GM12865 (cell line): Measurements from ENCODE around the gene CDC123.
A peak's percentile ranks its signal among the peaks of the same experiment; 100 is the strongest.

Experiments
- DNase-seq: peaks from one replicate; pipeline ENCODE4 v3.0.0; 2010; ENCODE audit warnings: low read depth
- H3K4me3 ChIP-seq: 2 replicates; pipeline ENCODE4 v1.5.1; 2011; ENCODE audit warnings: mild to moderate bottlenecking, low read depth, low read length, control low read depth
- TF ChIP-seq, protein P1 (sequence below): IDR thresholded peaks from 2 replicates; pipeline ENCODE4 v1.5.1; 2011; ENCODE audit warnings: low read length, control low read depth, low read depth, inconsistent platforms; ENCODE audit not compliant: insufficient read depth; ENCODE audit errors: missing control alignments

CDC123 gene

GRCh38 chr10:12189426-12189825 is 6.6 kb upstream of the CDC123 start:
- TF ChIP-seq, protein P1, sequence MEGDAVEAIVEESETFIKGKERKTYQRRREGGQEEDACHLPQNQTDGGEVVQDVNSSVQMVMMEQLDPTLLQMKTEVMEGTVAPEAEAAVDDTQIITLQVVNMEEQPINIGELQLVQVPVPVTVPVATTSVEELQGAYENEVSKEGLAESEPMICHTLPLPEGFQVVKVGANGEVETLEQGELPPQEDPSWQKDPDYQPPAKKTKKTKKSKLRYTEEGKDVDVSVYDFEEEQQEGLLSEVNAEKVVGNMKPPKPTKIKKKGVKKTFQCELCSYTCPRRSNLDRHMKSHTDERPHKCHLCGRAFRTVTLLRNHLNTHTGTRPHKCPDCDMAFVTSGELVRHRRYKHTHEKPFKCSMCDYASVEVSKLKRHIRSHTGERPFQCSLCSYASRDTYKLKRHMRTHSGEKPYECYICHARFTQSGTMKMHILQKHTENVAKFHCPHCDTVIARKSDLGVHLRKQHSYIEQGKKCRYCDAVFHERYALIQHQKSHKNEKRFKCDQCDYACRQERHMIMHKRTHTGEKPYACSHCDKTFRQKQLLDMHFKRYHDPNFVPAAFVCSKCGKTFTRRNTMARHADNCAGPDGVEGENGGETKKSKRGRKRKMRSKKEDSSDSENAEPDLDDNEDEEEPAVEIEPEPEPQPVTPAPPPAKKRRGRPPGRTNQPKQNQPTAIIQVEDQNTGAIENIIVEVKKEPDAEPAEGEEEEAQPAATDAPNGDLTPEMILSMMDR = no peak
- no peak overlapping the region for H3K4me3 ChIP-seq
- no peak for DNase-seq

DNA sequence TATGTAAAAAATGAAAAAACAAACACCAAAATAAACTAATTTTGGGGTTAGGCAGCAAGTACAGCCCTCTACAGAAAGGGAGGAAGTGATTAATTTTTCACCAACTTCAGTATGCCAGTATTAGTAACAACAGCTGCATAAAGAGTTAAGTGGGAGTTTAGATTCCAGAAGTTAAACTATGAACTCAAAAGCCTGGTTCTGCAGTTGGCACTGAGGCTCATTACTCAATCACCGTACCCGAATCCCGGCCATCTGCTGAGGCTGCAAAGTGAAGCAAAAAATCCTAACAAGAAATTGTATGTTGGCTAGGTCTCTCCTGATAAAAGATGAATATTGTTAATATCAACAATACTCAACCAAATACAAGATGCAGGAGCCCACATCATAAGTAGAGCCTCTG is 4.3 kb upstream of the CDC123 start:
- no peak for DNase-seq
- H3K4me3 ChIP-seq = no peak overlapping the region

GRCh38 chr10:12193193-12193592 is 2.8 kb upstream of the CDC123 start:
- H3K4me3 ChIP-seq = no peak overlapping the region
- no peak for DNase-seq
- TF ChIP-seq, protein P1 = no peak

More for the DNA sequence above, 4.3 kb upstream of the CDC123 start:
- TF ChIP-seq, protein P1 = no peak

- peak; percentile 34 for DNase-seq
- TF ChIP-seq, protein P1 = no peak
- H3K4me3 ChIP-seq = peak overlapping the region; percentile 68
These were observed 1.2 kb upstream of the CDC123 start for GRCh38 chr10:12194752-12195271.

- TF ChIP-seq, protein P1 = no peak
- DNase-seq = no peak
- peak overlapping the region; percentile 68 for H3K4me3 ChIP-seq
These were observed 746 bp upstream of the CDC123 start for GRCh38 chr10:12195281-12195602.

GRCh38 chr10:12196531-12197211 is 683 bp downstream of the CDC123 start:
- TF ChIP-seq, protein P1 = no peak
- DNase-seq = no peak
- H3K4me3 ChIP-seq = peak overlapping the region; percentile 68

DNA sequence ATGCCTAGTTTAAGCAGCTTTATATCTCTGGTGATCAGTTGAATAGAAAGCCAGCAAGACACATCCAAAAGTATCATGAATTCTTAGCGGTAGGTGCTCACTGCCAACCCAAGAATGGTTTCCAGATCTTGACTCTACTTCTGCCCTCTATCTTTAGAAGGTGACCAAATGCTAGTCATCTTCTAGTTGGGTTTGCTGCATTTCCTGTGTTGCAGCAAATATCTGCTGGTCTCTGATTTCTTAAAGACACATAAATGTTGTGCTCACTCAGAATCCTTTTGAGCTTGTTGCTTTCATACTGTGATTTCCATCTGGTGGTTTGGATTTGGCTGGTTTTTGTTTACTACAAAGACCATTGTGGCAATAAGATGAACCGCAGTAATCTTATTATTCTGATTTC is 2.2 kb downstream of the CDC123 start:
- TF ChIP-seq, protein P1 = no peak
- H3K4me3 ChIP-seq = no peak overlapping the region; the same call in 1 of the 2 replicates
- DNase-seq = peak; percentile 8
